ENCODE data around the gene HOXC12.

DNA sequence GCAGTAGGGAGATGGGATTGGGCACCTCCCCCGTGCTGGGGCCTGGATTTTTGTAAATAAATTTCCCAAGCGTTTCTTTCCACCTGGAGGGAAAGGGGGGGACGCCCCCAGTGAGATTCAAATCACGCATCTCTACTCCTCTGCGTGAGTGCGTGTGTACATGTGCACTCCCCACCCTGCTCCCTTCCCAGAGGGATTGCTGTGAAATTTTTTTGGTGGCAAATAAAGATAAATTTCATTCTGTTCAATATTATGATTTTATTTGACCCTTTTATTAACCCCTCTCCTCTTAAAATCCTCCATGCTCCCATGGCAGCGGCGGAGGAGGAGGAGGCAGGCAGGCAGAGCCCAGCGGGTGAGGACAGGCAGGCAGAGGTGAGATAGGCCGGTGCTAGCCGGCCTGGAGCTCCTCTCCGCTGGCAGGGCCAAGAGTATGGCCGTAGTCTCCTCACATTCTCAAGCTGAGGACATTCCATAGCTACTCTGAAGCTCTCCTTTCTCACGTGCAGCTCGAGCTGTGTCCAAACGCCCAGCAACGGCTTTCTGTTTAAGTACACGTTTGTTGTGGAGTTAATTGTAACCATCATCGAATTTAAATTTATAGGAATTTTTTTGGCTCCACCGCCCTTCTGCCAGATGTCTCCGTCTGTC, 21.6 kb downstream of the HOXC12 start:
- no peak for TF ChIP-seq YY1 (IDR thresholded peaks at IDR 0.05)
- TF ChIP-seq, protein P1, sequence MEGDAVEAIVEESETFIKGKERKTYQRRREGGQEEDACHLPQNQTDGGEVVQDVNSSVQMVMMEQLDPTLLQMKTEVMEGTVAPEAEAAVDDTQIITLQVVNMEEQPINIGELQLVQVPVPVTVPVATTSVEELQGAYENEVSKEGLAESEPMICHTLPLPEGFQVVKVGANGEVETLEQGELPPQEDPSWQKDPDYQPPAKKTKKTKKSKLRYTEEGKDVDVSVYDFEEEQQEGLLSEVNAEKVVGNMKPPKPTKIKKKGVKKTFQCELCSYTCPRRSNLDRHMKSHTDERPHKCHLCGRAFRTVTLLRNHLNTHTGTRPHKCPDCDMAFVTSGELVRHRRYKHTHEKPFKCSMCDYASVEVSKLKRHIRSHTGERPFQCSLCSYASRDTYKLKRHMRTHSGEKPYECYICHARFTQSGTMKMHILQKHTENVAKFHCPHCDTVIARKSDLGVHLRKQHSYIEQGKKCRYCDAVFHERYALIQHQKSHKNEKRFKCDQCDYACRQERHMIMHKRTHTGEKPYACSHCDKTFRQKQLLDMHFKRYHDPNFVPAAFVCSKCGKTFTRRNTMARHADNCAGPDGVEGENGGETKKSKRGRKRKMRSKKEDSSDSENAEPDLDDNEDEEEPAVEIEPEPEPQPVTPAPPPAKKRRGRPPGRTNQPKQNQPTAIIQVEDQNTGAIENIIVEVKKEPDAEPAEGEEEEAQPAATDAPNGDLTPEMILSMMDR (IDR thresholded peaks at IDR 0.05; ENCODE audit: low read depth, low read length, missing input control), result no peak
- no peak for TF ChIP-seq MAX (IDR thresholded peaks at IDR 0.05)
- TF ChIP-seq REST (IDR thresholded peaks at IDR 0.05), result no peak
- no peak for TF ChIP-seq SP1 (IDR thresholded peaks at IDR 0.05)
- no peak for TF ChIP-seq TAF1 (conservative IDR thresholded peaks at IDR 0.05)
- TF ChIP-seq ATF3 (IDR thresholded peaks at IDR 0.05), result no peak
- no peak for TF ChIP-seq HNF4A (conservative IDR thresholded peaks at IDR 0.05)
- TF ChIP-seq RAD21 (IDR thresholded peaks at IDR 0.05), result no peak
- TF ChIP-seq, protein P2, sequence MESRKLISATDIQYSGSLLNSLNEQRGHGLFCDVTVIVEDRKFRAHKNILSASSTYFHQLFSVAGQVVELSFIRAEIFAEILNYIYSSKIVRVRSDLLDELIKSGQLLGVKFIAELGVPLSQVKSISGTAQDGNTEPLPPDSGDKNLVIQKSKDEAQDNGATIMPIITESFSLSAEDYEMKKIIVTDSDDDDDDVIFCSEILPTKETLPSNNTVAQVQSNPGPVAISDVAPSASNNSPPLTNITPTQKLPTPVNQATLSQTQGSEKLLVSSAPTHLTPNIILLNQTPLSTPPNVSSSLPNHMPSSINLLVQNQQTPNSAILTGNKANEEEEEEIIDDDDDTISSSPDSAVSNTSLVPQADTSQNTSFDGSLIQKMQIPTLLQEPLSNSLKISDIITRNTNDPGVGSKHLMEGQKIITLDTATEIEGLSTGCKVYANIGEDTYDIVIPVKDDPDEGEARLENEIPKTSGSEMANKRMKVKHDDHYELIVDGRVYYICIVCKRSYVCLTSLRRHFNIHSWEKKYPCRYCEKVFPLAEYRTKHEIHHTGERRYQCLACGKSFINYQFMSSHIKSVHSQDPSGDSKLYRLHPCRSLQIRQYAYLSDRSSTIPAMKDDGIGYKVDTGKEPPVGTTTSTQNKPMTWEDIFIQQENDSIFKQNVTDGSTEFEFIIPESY (IDR thresholded peaks at IDR 0.05), result no peak

All from liver (tissue), 3 donors.